SK-N-SH (cell line): ENCODE data around the gene KY. TPM values are rescaled to one million over a fixed set of nuclear protein-coding genes. Genes with fewer than 3 reads are reported as not detected.

Experiments used
- CTCF ChIA-PET: fragments of 300-600, 350-600 bp; formaldehyde crosslinking; extraction: SDS; loops from one replicate; lab custom pipeline; 2021; lab: Yijun Ruan, JAX
- POLR2A ChIA-PET: fragments of 350-600 bp; sonication (Branson Sonifier 250); formaldehyde crosslinking; extraction: SDS; loops from one replicate; lab custom pipeline; 2020; ENCODE audit warnings: antibody characterized with exemption, inconsistent platforms; lab: Yijun Ruan, JAX
- DNase-seq: peaks from one replicate; pipeline ENCODE4 v3.0.0; 2012
- H2AFZ ChIP-seq: fragments of 200-600 bp; sonication (generic); 2 replicates; pipeline ENCODE4 v1.8.1; 2016; ENCODE audit warnings: antibody characterized with exemption, mild to moderate bottlenecking, low read depth
- H3F3A ChIP-seq: fragments of 200-600 bp; sonication (generic); replicated peaks from 2 replicates; pipeline ENCODE3; 2016; ENCODE audit warnings: antibody characterized with exemption, mild to moderate bottlenecking; ENCODE audit not compliant: insufficient read depth
- H3K27ac ChIP-seq, 2 experiments: fragments of 200-500 bp in 1 of 2; fragments of 200-600 bp in 1 of 2; sonication (Bioruptor generic) in 1 of 2; sonication (generic), shearing (Covaris generic) in 1 of 2; 2 replicates each; pipeline versions ENCODE4 v1.5.1 to v1.6.1; 2014 to 2016; ENCODE audit warnings: low read depth in 2 of 2, inconsistent platforms in 1 of 2, low read length in 1 of 2, mild to moderate bottlenecking in 1 of 2, mixed read lengths in 1 of 2
- H3K27me3 ChIP-seq: fragments of 200-600 bp; sonication (generic), shearing (Covaris generic); 2 replicates; pipeline ENCODE4 v1.6.1; 2016; ENCODE audit warnings: mixed run types; ENCODE audit not compliant: insufficient read depth
- H3K36me3 ChIP-seq, 2 experiments: fragments of 200-500 bp in 1 of 2; fragments of 200-600 bp in 1 of 2; sonication (Bioruptor generic) in 1 of 2; sonication (generic) in 1 of 2; replicated peaks in 1 of 2; 2 replicates each; pipeline versions ENCODE3 to v1.5.1; 2014 to 2016; ENCODE audit warnings: low read length in 1 of 2, mild to moderate bottlenecking in 1 of 2; ENCODE audit not compliant: insufficient read depth in 2 of 2, control insufficient read depth in 1 of 2
- H3K4me1 ChIP-seq, 2 experiments: fragments of 200-500 bp in 1 of 2; fragments of 200-600 bp in 1 of 2; sonication (Bioruptor generic) in 1 of 2; sonication (generic), shearing (Covaris generic) in 1 of 2; 2 replicates each; pipeline versions ENCODE4 v1.5.1 to v1.6.1; 2014 to 2016; ENCODE audit warnings: low read depth in 1 of 2, low read length in 1 of 2, mixed run types in 1 of 2; ENCODE audit not compliant: insufficient read depth in 2 of 2, control insufficient read depth in 1 of 2
- H3K4me2 ChIP-seq: fragments of 200-600 bp; sonication (generic), shearing (Covaris generic); 2 replicates; pipeline ENCODE4 v1.6.1; 2017; ENCODE audit warnings: mixed run types
- H3K4me3 ChIP-seq, 2 experiments: fragments of 200-500 bp in 1 of 2; fragments of 200-600 bp in 1 of 2; sonication (Bioruptor generic) in 1 of 2; sonication (generic), shearing (Covaris generic) in 1 of 2; 2 replicates each; pipeline versions ENCODE4 v1.5.1 to v1.8.1; 2014 to 2016; ENCODE audit warnings: low read depth in 2 of 2, inconsistent platforms in 1 of 2, low read length in 1 of 2, mild to moderate bottlenecking in 1 of 2, mixed read lengths in 1 of 2, moderate library complexity in 1 of 2
- H3K79me2 ChIP-seq: fragments of 200-600 bp; sonication (generic); 2 replicates; pipeline ENCODE4 v1.8.1; 2017; ENCODE audit warnings: mild to moderate bottlenecking; ENCODE audit not compliant: insufficient read depth
- H3K9ac ChIP-seq: fragments of 200-600 bp; sonication (generic); 2 replicates; pipeline ENCODE4 v1.6.1; 2017; ENCODE audit warnings: mixed run types
- H3K9me2 ChIP-seq: fragments of 200-600 bp; sonication (generic); 2 replicates; pipeline ENCODE4 v1.6.1; 2017; ENCODE audit warnings: mixed run types
- H3K9me3 ChIP-seq: fragments of 200-600 bp; sonication (generic); 2 replicates; pipeline ENCODE4 v1.6.1; 2017; ENCODE audit warnings: mixed run types, mild to moderate bottlenecking, moderate library complexity
- H4K20me1 ChIP-seq: fragments of 200-600 bp; sonication (generic); 2 replicates; pipeline ENCODE4 v1.6.1; 2017; ENCODE audit warnings: mild to moderate bottlenecking, mixed run types; ENCODE audit not compliant: insufficient read depth
- CHD2 ChIP-seq: fragments of 150-350 bp; IDR thresholded peaks from 2 replicates; pipeline ENCODE4 v1.6.1; 2018; ENCODE audit warnings: low read length; ENCODE audit not compliant: partially characterized antibody
- EP300 ChIP-seq, 2 experiments: IDR thresholded peaks; 2 replicates each; pipeline versions ENCODE4 v1.4.0 to v1.6.1; 2012; ENCODE audit warnings: borderline replicate concordance in 1 of 2, low read depth in 1 of 2, low read length in 1 of 2
- GATA2 ChIP-seq: sonication (generic); formaldehyde crosslinking; IDR thresholded peaks from 2 replicates; pipeline ENCODE4 v1.5.0; 2020; ENCODE audit warnings: mild to moderate bottlenecking, missing genetic modification reagents
- JUND ChIP-seq: IDR thresholded peaks from 2 replicates; pipeline ENCODE4 v1.4.0; 2012
- MEF2A ChIP-seq: IDR thresholded peaks from 2 replicates; pipeline ENCODE4 v1.4.0; 2012; ENCODE audit warnings: low read depth, borderline replicate concordance
- NFIC ChIP-seq: IDR thresholded peaks from 2 replicates; pipeline ENCODE4 v1.4.0; 2012; ENCODE audit warnings: borderline replicate concordance
- PBX3 ChIP-seq: IDR thresholded peaks from 2 replicates; pipeline ENCODE4; 2012
- POLR2AphosphoS5 ChIP-seq: IDR thresholded peaks from 2 replicates; pipeline ENCODE4 v1.6.1; 2012; ENCODE audit warnings: low read depth, low read length
- REST ChIP-seq: IDR thresholded peaks from 2 replicates; pipeline ENCODE4 v1.6.1; 2012; ENCODE audit warnings: mild to moderate bottlenecking, low read depth, low read length, moderate library complexity
- SIN3A ChIP-seq: IDR thresholded peaks from 2 replicates; pipeline ENCODE4 v1.6.1; 2012; ENCODE audit warnings: low read depth, mild to moderate bottlenecking, low read length, moderate library complexity, borderline replicate concordance
- TAF1 ChIP-seq: IDR thresholded peaks from 2 replicates; pipeline ENCODE4 v1.6.1; 2012; ENCODE audit warnings: low read depth, mild to moderate bottlenecking, low read length, moderate library complexity, borderline replicate concordance
- USF2 ChIP-seq: fragments of 150-350 bp; IDR thresholded peaks from 2 replicates; pipeline ENCODE4 v1.6.1; 2017; ENCODE audit warnings: antibody characterized with exemption, low read length, low read depth, borderline replicate concordance
- WGBS: methylation state at CpG from one replicate; pipeline ENCODE4 v1.1.6; 2017; ENCODE audit warnings: low lambda C conversion rate; 5-methylcytosine and 5-hydroxymethylcytosine counted together
- polyA plus RNA-seq, 3 experiments: library from polyadenylated mRNA; depleted of rRNA; stranded (reverse); fragments of >200 nt; gene quantifications; 2 replicates each; pipeline ENCODE4 v1.2.3, GENCODE V29; 2012

Gene KY
- polyA plus RNA-seq, 1 of the 3 experiments (the other 2 are of a cell fraction) = 2.4 TPM

GRCh38 chr3:134628884-134629283 lies 21.9 kb downstream of the KY start:
- no peak for DNase-seq
- H3F3A ChIP-seq = no peaks in the 10 kb centered on the region
- no peaks in the 10 kb centered on the region for H3K27me3 ChIP-seq
- no peak overlapping the region for H3K27ac ChIP-seq
- TF ChIP-seq GATA2 (CRISPR knock-in tag) (no peak), JUND (no peak), SIN3A (no peak), NFIC (no peak)
- H3K9me2 ChIP-seq = no peaks in the 10 kb centered on the region
- H3K4me1 ChIP-seq = no peaks in the 10 kb centered on the region
- H3K4me2 ChIP-seq = no peak overlapping the region
- H3K79me2 ChIP-seq = no peaks in the 10 kb centered on the region
- ChIA-PET POLR2A (no interaction called here), CTCF (interaction anchor here (0.8 to 1.3 kb wide), 2 partner anchors 21 to 28 kb away, joined by 3 to 4 read pairs; partner anchors contain the start of gene KY)
- peaks cover 34% of the 10 kb centered on the region for H3K9me3 ChIP-seq
- H3K9ac ChIP-seq = no peak overlapping the region
- no peak overlapping the region for H3K4me3 ChIP-seq
- H3K36me3 ChIP-seq = no peaks in the 10 kb centered on the region
- H4K20me1 ChIP-seq = no peaks in the 10 kb centered on the region
- H2AFZ ChIP-seq = no peak overlapping the region
- WGBS = 36% methylated on average over 2 of the region's 2 CpGs

GRCh38 chr3:134627831-134628230 lies 23.0 kb downstream of the KY start:
- 83% methylated on average over 1 of the region's 1 CpG for WGBS
- no peaks in the 10 kb centered on the region for H3F3A ChIP-seq
- POLR2A ChIA-PET = no interaction called here
- H2AFZ ChIP-seq = no peak overlapping the region
- peaks cover 24% of the 10 kb centered on the region for H3K9me3 ChIP-seq
- no peak overlapping the region for H3K4me2 ChIP-seq
- no peaks in the 10 kb centered on the region for H3K4me1 ChIP-seq
- CTCF ChIA-PET = no interaction called here
- no peaks in the 10 kb centered on the region for H4K20me1 ChIP-seq
- no peak overlapping the region for H3K4me3 ChIP-seq
- no peaks in the 10 kb centered on the region for H3K27me3 ChIP-seq
- no peak overlapping the region for H3K27ac ChIP-seq
- no peak overlapping the region for H3K9ac ChIP-seq
- TF ChIP-seq TAF1 (no peak), REST (no peak), NFIC (no peak), CHD2 (no peak), MEF2A (no peak), POLR2AphosphoS5 (no peak), EP300 (IDR thresholded peaks at IDR 0.05; ENCODE audit: borderline replicate concordance in 1 of 2, low read depth in 1 of 2, low read length in 1 of 2) (no peak), USF2 (no peak), PBX3 (no peak)
- H3K9me2 ChIP-seq = no peaks in the 10 kb centered on the region
- H3K79me2 ChIP-seq = no peaks in the 10 kb centered on the region
- H3K36me3 ChIP-seq = no peaks in the 10 kb centered on the region
- DNase-seq = no peak
